ENCODE data around the gene SMARCC2. TPM values are rescaled to one million over a fixed set of nuclear protein-coding genes. Genes with fewer than 3 reads are reported as not detected.

Gene SMARCC2
- total RNA-seq, 5 donors from 2014 or later (not counting 1 experiment from before 2014, with no cell fraction given), result 135 to 160 (median 159) TPM

DNA sequence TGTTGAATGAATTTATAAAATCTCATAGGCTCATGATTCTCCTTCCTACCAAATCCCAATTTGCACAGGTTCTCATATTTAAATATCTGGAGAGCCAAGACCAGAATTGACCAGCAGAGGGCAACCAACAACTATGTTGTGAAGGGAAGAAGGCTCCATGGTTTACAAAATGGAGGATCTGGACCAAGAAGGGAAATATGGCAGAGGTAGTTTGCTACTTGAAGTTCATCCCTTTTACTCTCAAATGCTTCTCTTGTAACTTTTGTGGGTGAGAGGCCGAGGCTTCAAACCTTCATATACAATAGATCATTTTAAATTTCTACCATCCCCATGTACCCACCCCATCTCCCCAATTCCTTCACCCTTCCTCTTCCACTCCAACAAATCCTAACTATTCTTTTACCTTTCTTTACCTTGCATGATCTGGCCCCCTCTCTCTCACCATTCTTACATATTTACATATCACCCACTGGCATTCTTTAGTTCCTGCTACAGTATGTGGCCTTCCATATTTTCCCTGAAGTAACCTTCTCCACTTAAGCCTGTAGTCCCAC is 3.8 kb upstream of the SMARCC2 start:
- Mint-ChIP-seq H3K27me3 (no peaks in the 10 kb centered on the region), H3K36me3 (no peaks in the 10 kb centered on the region), H3K27ac (peak overlapping the region; percentile 41 to 56), H3K4me1 (peaks cover 20 to 35% (median 33%) of the 10 kb centered on the region in 3 donors), H3K4me3 (peak overlapping the region in 1 of 3 donors; percentile 14), H3K9me3 (no peaks in the 10 kb centered on the region)
- H3K4me1 ChIP-seq (ENCODE audit: control insufficient read depth in 1 of 2, extremely low read depth in 1 of 2, insufficient read depth in 2 of 2, low read length in 2 of 2), result peaks cover 3 to 19% of the 10 kb centered on the region in 2 experiments
- WGBS (ENCODE audit: insufficient coverage), result 60% methylated on average over 1 of the region's 1 CpG
- H3K27ac ChIP-seq (ENCODE audit: low read length), result no peak overlapping the region
- no peaks in the 10 kb centered on the region for H3K36me3 ChIP-seq (ENCODE audit: control insufficient read depth in 2 of 2, extremely low read depth in 1 of 2, insufficient read depth in 1 of 2, low read length in 1 of 2)
- ATAC-seq (replicated peaks in 1 of 4) (no peak), DNase-seq (peak; percentile 6 to 88 (median 63))
- CTCF ChIA-PET, result interaction anchor here (0.5 to 1.9 kb wide), 6 partner anchors 29 to 75 kb away, joined by 3 to 6 read pairs (median 4); partner anchors contain the start of genes ANKRD52 (in 1 of the 2), RNF41 (in 1 of the 2) and ZC3H10 (in 1 of the 2)
- no peaks in the 10 kb centered on the region for H3K9me3 ChIP-seq
- POLR2A ChIA-PET, result no interaction called here
- no peaks in the 10 kb centered on the region for H3K27me3 ChIP-seq (replicated peaks in 1 of 2; ENCODE audit: control insufficient read depth in 2 of 2, extremely low read depth in 1 of 2, insufficient read depth in 2 of 2, low read length in 1 of 2)
- no peak overlapping the region for H3K4me3 ChIP-seq (ENCODE audit: control insufficient read depth in 1 of 2, extremely low read depth in 1 of 2, low read length in 1 of 2)

DNA sequence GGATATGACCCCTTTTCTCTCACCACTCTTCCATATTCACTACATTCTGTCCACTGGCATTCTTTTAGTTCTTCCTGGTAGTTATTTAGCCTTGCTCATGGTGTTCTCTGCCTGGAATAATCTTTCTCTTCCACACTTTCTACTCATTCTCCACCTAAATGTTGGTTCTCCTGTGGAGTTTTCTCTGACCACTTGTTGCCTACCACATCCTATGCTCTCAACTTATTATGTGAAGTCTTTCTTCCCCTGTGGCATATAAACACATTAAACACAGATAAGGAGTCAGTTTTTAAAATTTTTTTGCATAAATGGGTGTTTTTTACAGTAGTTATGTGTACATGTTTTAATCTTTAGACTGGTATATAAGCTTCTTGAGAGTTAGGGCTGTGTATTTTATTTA is 3.3 kb upstream of the SMARCC2 start:
- peak overlapping the region in 1 of 3 donors; percentile 14 for H3K4me3 Mint-ChIP-seq
- no peak for ATAC-seq (replicated peaks in 1 of 4)
- H3K4me3 ChIP-seq (ENCODE audit: control insufficient read depth in 1 of 2, extremely low read depth in 1 of 2, low read length in 1 of 2), result no peak overlapping the region
- no peaks in the 10 kb centered on the region for H3K27me3 Mint-ChIP-seq
- POLR2A ChIA-PET, result no interaction called here
- no peak for DNase-seq
- H3K9me3 ChIP-seq, result no peaks in the 10 kb centered on the region
- H3K4me1 ChIP-seq (ENCODE audit: control insufficient read depth in 1 of 2, extremely low read depth in 1 of 2, insufficient read depth in 2 of 2, low read length in 2 of 2), result peaks cover 8 to 24% of the 10 kb centered on the region in 2 experiments
- no peaks in the 10 kb centered on the region for H3K9me3 Mint-ChIP-seq
- no peak overlapping the region for H3K27ac ChIP-seq (ENCODE audit: low read length)
- peaks cover 25 to 40% (median 38%) of the 10 kb centered on the region in 3 donors for H3K4me1 Mint-ChIP-seq
- H3K36me3 ChIP-seq (ENCODE audit: control insufficient read depth in 2 of 2, extremely low read depth in 1 of 2, insufficient read depth in 1 of 2, low read length in 1 of 2), result no peaks in the 10 kb centered on the region
- H3K36me3 Mint-ChIP-seq, result no peaks in the 10 kb centered on the region
- CTCF ChIA-PET, result interaction anchor here (0.5 to 1.9 kb wide), 8 partner anchors 30 to 74 kb away, joined by 3 to 6 read pairs (median 4); partner anchors contain the start of genes ZC3H10 (in 2 of the 2), ANKRD52 (in 1 of the 2) and RNF41 (in 1 of the 2)
- no peaks in the 10 kb centered on the region for H3K27me3 ChIP-seq (replicated peaks in 1 of 2; ENCODE audit: control insufficient read depth in 2 of 2, extremely low read depth in 1 of 2, insufficient read depth in 2 of 2, low read length in 1 of 2)
- H3K27ac Mint-ChIP-seq, result peak overlapping the region; percentile 41 to 56

DNA sequence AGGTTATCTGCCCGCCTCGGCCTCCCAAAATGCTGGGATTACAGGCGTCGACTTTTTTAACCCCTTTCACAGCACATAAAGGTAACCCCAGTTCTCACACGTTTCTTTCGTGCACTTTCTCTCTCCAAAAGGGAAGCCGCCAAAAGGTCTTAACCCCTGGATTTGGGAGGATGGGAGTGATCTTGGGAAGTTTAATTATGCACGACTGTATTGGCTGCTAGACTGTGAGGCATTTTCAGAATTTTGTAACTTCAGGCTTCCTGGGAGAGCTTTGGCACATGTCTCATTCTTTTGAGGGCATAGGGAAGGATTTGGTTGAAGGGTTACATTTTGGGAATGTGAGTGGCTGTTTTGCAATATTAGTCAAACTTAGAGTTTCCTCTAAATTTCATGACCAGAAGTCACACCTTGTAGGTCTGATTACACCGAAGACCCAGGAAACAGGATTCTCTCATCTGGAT is 1.4 kb upstream of the SMARCC2 start:
- ATAC-seq (replicated peaks in 1 of 4) (no peak), DNase-seq (no peak)
- WGBS (ENCODE audit: insufficient coverage), result 75% methylated on average over 2 of the region's 9 CpGs
- CTCF ChIA-PET, result interaction anchor here in 1 of 2 donors (0.6 to 3.3 kb wide), 6 partner anchors 31 to 169 kb away, joined by 3 to 54 read pairs (median 22); partner anchors contain the start of genes ANKRD52, ESYT1, RNF41 and STAT2
- Histone ChIP-seq H3K36me3 (ENCODE audit: control insufficient read depth in 2 of 2, extremely low read depth in 1 of 2, insufficient read depth in 1 of 2, low read length in 1 of 2) (peaks cover 8 to 9% of the 10 kb centered on the region in 2 donors), H3K27ac (ENCODE audit: low read length) (peak overlapping the region; percentile 86), H3K4me3 (ENCODE audit: control insufficient read depth in 1 of 2, extremely low read depth in 1 of 2, low read length in 1 of 2) (peak overlapping the region in 1 of 2 donors; percentile 71), H3K9me3 (no peaks in the 10 kb centered on the region), H3K4me1 (ENCODE audit: control insufficient read depth in 1 of 2, extremely low read depth in 1 of 2, insufficient read depth in 2 of 2, low read length in 2 of 2) (peaks cover 12 to 31% of the 10 kb centered on the region in 2 experiments), H3K27me3 (replicated peaks in 1 of 2; ENCODE audit: control insufficient read depth in 2 of 2, extremely low read depth in 1 of 2, insufficient read depth in 2 of 2, low read length in 1 of 2) (no peaks in the 10 kb centered on the region)
- H3K4me3 Mint-ChIP-seq, result peak overlapping the region; percentile 93 to 98 (median 96)
- no peaks in the 10 kb centered on the region for H3K9me3 Mint-ChIP-seq
- H3K27ac Mint-ChIP-seq, result peak overlapping the region; percentile 95 to 97
- peaks cover 40 to 53% (median 46%) of the 10 kb centered on the region in 3 donors for H3K4me1 Mint-ChIP-seq
- H3K36me3 Mint-ChIP-seq, result peaks cover 6% of the 10 kb centered on the region
- no peaks in the 10 kb centered on the region for H3K27me3 Mint-ChIP-seq
- POLR2A ChIA-PET, result no interaction called here

DNA sequence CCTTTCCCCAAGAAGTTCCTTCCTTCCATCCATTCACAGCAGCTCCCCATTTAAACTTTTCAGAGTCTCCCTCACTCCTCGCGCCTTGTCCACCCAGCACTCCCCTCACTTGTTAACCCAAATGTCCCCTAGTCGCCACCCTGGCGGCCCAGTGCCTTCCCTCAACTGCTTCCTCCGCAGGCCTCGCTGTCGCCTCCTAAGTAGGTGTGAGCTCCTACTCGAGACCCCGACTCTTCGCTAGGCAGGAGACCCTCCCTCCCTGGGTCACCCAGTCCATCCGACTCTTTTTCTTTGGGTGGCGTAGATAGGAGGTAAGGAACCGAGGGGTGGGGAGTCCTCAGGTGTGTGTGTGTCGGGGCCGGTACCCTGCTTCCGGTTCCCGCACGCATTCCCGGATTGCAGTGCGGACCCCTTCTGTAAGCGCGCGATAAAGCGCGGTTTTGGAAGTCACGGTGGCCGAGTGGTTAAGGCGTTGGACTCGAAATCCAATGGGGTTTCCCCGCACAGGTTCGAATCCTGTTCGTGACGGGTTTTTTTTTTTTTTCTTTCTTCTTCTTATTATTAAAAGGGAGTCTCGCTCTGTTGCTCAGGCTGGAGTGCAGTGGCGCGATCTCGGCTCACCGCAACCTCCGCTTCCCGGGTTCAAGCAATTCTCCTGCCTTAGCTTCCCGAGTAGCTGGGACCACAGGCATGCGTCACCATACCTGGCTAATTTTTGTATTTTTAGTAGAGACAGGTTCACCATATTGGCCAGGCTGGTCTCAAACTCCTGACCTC is 823 bp upstream of the SMARCC2 start:
- Histone ChIP-seq H3K4me1 (ENCODE audit: control insufficient read depth in 1 of 2, extremely low read depth in 1 of 2, insufficient read depth in 2 of 2, low read length in 2 of 2) (peaks cover 12 to 31% of the 10 kb centered on the region in 2 experiments), H3K27ac (ENCODE audit: low read length) (peak overlapping the region; percentile 86), H3K4me3 (ENCODE audit: control insufficient read depth in 1 of 2, extremely low read depth in 1 of 2, low read length in 1 of 2) (peak overlapping the region; percentile 58 to 71), H3K27me3 (replicated peaks in 1 of 2; ENCODE audit: control insufficient read depth in 2 of 2, extremely low read depth in 1 of 2, insufficient read depth in 2 of 2, low read length in 1 of 2) (no peaks in the 10 kb centered on the region), H3K9me3 (no peaks in the 10 kb centered on the region), H3K36me3 (ENCODE audit: control insufficient read depth in 2 of 2, extremely low read depth in 1 of 2, insufficient read depth in 1 of 2, low read length in 1 of 2) (peaks cover 8 to 10% of the 10 kb centered on the region in 2 donors)
- DNase-seq (peak; percentile 45 to 85 (median 63)), ATAC-seq (replicated peaks in 1 of 4) (peak; percentile 25 to 36 (median 28))
- Mint-ChIP-seq H3K4me3 (peak overlapping the region; percentile 93 to 98 (median 96)), H3K27me3 (no peaks in the 10 kb centered on the region), H3K36me3 (peaks cover 7% of the 10 kb centered on the region), H3K9me3 (no peaks in the 10 kb centered on the region), H3K27ac (peak overlapping the region; percentile 95 to 97), H3K4me1 (peaks cover 41 to 54% (median 46%) of the 10 kb centered on the region in 3 donors)
- ChIA-PET POLR2A (interaction anchor here (0.6 to 1.6 kb wide), 5 partner anchors 31 to 72 kb away, joined by 3 to 12 read pairs (median 4); partner anchors contain the start of genes ESYT1 (in 1 of the 2), RNF41 (in 1 of the 2) and ZC3H10 (in 1 of the 2)), CTCF (interaction anchor here (0.6 to 3.3 kb wide), 38 partner anchors 10 to 1024 kb away, joined by 3 to 54 read pairs (median 4); partner anchors contain the start of genes ZC3H10 (in 2 of the 2), ANKRD52 (in 1 of the 2), COQ10A (in 1 of the 2) and ESYT1 (in 1 of the 2))
- under 1% methylated on average over 14 of the region's 42 CpGs for WGBS (ENCODE audit: insufficient coverage)

DNA sequence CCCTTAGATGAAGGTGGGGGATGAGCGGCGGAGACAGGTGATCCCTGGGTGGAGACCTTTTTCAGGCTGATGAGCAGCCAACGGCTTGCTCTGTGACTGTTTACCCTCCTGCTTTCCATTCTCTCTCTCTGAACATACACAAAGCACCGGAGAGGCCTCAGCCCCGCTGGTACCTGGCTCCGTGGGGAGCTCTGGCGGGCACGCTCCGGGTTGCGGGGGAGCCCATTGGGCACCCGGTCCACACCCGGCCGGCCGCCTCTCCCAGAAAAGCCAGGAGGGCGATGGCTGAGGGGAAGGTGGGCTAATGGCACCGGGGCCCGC is 545 bp downstream of the SMARCC2 start:
- ChIA-PET CTCF (interaction anchor here (0.6 to 3.3 kb wide), 19 partner anchors 12 to 452 kb away, joined by 3 to 54 read pairs (median 7); partner anchors contain the start of genes ESYT1 (in 2 of the 2), ZC3H10 (in 2 of the 2), COQ10A (in 1 of the 2) and RNF41 (in 1 of the 2)), POLR2A (interaction anchor here (0.6 to 1.6 kb wide), 2 partner anchors 28 to 70 kb away, joined by 3 to 4 read pairs; partner anchors contain the start of gene ZC3H10 (in 1 of the 2))
- peak overlapping the region; percentile 74 for H3K27ac ChIP-seq (ENCODE audit: low read length)
- Mint-ChIP-seq H3K4me1 (peaks cover 41 to 52% (median 46%) of the 10 kb centered on the region in 3 donors), H3K36me3 (peaks cover 16% of the 10 kb centered on the region), H3K4me3 (peak overlapping the region; percentile 89 to 98 (median 96)), H3K27ac (peak overlapping the region; percentile 83 to 95), H3K9me3 (no peaks in the 10 kb centered on the region), H3K27me3 (no peaks in the 10 kb centered on the region)
- 0% methylated on average over 9 of the region's 17 CpGs for WGBS (ENCODE audit: insufficient coverage)
- H3K4me1 ChIP-seq (ENCODE audit: control insufficient read depth in 1 of 2, extremely low read depth in 1 of 2, insufficient read depth in 2 of 2, low read length in 2 of 2), result peaks cover 12 to 31% of the 10 kb centered on the region in 2 experiments
- peaks cover 8 to 24% of the 10 kb centered on the region in 2 donors for H3K36me3 ChIP-seq (ENCODE audit: control insufficient read depth in 2 of 2, extremely low read depth in 1 of 2, insufficient read depth in 1 of 2, low read length in 1 of 2)
- no peaks in the 10 kb centered on the region for H3K27me3 ChIP-seq (replicated peaks in 1 of 2; ENCODE audit: control insufficient read depth in 2 of 2, extremely low read depth in 1 of 2, insufficient read depth in 2 of 2, low read length in 1 of 2)
- DNase-seq (peak in 15 of 35 experiments; percentile 2 to 38 (median 6)), ATAC-seq (replicated peaks in 1 of 4) (peak; percentile 2 to 11 (median 7))
- no peaks in the 10 kb centered on the region for H3K9me3 ChIP-seq
- peak overlapping the region; percentile 71 to 88 for H3K4me3 ChIP-seq (ENCODE audit: control insufficient read depth in 1 of 2, extremely low read depth in 1 of 2, low read length in 1 of 2)

Measured in T-cell (primary cell).